GM12875 (cell line): ENCODE results near the gene TPMT.

ENCODE experiments used
- H3K4me3 ChIP-seq: one replicate; pipeline ENCODE4 v1.5.1; 2011; ENCODE audit warnings: low read depth, low read length, control low read depth
- CTCF ChIP-seq: IDR thresholded peaks from 2 replicates; pipeline ENCODE4 v1.5.1; 2011; ENCODE audit warnings: low read depth, mild to moderate bottlenecking, control low read depth, inconsistent platforms, low read length, moderate library complexity, borderline replicate concordance; ENCODE audit not compliant: insufficient read depth

Gene TPMT

GRCh38 chr6:18154507-18155149 is at the start of gene TPMT:
Gene TPMT, minus strand, starts transcription at chr6:18155077. Its CDS starts 5,950 bp downstream, at chr6:18149127.
- H3K4me3 ChIP-seq: peak within 1 kb of the TSS; percentile 76
- no peak for TF ChIP-seq CTCF

GRCh38 chr6:18203786-18204185 is 48.9 kb upstream of the TPMT start:
- no peak overlapping the region for H3K4me3 ChIP-seq
- TF ChIP-seq CTCF: no peak

- no peak for TF ChIP-seq CTCF
- H3K4me3 ChIP-seq: no peak overlapping the region
Observed at GRCh38 chr6:18192026-18192425, 37.1 kb upstream of the TPMT start.

GRCh38 chr6:18189196-18189595 is 34.3 kb upstream of the TPMT start:
- no peak overlapping the region for H3K4me3 ChIP-seq
- no peak for TF ChIP-seq CTCF

- no peak overlapping the region for H3K4me3 ChIP-seq
- TF ChIP-seq CTCF: no peak
Observed at GRCh38 chr6:18187701-18188100, 32.8 kb upstream of the TPMT start.

GRCh38 chr6:18186540-18187250 is 31.8 kb upstream of the TPMT start:
- TF ChIP-seq CTCF: no peak
- no peak overlapping the region for H3K4me3 ChIP-seq

- TF ChIP-seq CTCF: no peak
- no peak overlapping the region for H3K4me3 ChIP-seq
Observed at GRCh38 chr6:18186033-18186432, 31.2 kb upstream of the TPMT start.
